ENCODE measurements around the gene DNAJB12.

The DNAJB12 gene

GRCh38 chr10:72379776-72380175 lies 25.1 kb upstream of the DNAJB12 start:
- no peak overlapping the region for H3K27ac ChIP-seq (ENCODE audit: insufficient read depth, low read depth, low read length, poor library complexity, severe bottlenecking)

DNA sequence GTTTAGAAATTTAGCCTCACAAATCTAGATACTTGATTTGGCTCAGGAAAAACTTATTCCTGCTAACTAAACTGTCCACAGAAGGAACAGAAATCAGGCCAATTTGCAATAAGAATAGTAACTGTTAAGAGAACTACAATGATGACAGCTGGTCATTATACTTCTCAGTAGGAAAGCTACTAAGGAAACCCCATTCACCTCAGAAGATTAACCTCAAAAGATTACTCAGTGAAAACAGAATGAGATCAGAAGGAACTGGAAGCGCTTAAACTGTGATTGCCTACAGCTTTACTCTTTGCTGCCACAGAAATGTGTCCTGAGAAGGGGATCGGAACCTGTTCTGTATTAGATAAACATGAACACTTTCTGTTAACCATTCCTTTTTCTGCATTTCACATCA lies 24.3 kb upstream of the DNAJB12 start:
- peaks cover 32% of the 10 kb centered on the region for H3K4me1 ChIP-seq (ENCODE audit: control insufficient read depth, insufficient read depth, low read length)
- H3K27ac ChIP-seq (ENCODE audit: insufficient read depth, low read depth, low read length, poor library complexity, severe bottlenecking): no peak overlapping the region
- H3K9me3 ChIP-seq (ENCODE audit: control insufficient read depth, low read length): no peaks in the 10 kb centered on the region
- H3K4me3 ChIP-seq (ENCODE audit: insufficient read depth, low read depth, low read length): no peak overlapping the region
- H3K36me3 ChIP-seq (ENCODE audit: control insufficient read depth, insufficient read depth, low read length): no peaks in the 10 kb centered on the region
- H3K27me3 ChIP-seq (ENCODE audit: control insufficient read depth, insufficient read depth, low read length, poor library complexity, severe bottlenecking): no peaks in the 10 kb centered on the region
- 47 to 58% methylated on average over 2 of the region's 2 CpGs for WGBS, 2 experiments

More at GRCh38 chr10:72379776-72380175, 25.1 kb upstream of the DNAJB12 start:
- Histone ChIP-seq H3K9me3 (ENCODE audit: control insufficient read depth, low read length) (no peaks in the 10 kb centered on the region), H3K27me3 (ENCODE audit: control insufficient read depth, insufficient read depth, low read length, poor library complexity, severe bottlenecking) (no peaks in the 10 kb centered on the region), H3K4me1 (ENCODE audit: control insufficient read depth, insufficient read depth, low read length) (peaks cover 32% of the 10 kb centered on the region), H3K36me3 (ENCODE audit: control insufficient read depth, insufficient read depth, low read length) (no peaks in the 10 kb centered on the region), H3K4me3 (ENCODE audit: insufficient read depth, low read depth, low read length) (no peak overlapping the region)
- WGBS, 2 experiments: 84 to 92% methylated on average over 2 of the region's 2 CpGs

- Histone ChIP-seq H3K36me3 (ENCODE audit: control insufficient read depth, insufficient read depth, low read length) (no peaks in the 10 kb centered on the region), H3K9me3 (ENCODE audit: control insufficient read depth, low read length) (no peaks in the 10 kb centered on the region), H3K27me3 (ENCODE audit: control insufficient read depth, insufficient read depth, low read length, poor library complexity, severe bottlenecking) (no peaks in the 10 kb centered on the region), H3K4me1 (ENCODE audit: control insufficient read depth, insufficient read depth, low read length) (peaks cover 19% of the 10 kb centered on the region), H3K27ac (ENCODE audit: insufficient read depth, low read depth, low read length, poor library complexity, severe bottlenecking) (no peak overlapping the region), H3K4me3 (ENCODE audit: insufficient read depth, low read depth, low read length) (no peak overlapping the region)
- WGBS, 2 experiments: 67 to 75% methylated on average over 5 of the region's 5 CpGs
Measured at GRCh38 chr10:72375585-72375984, 20.9 kb upstream of the DNAJB12 start.

GRCh38 chr10:72375173-72375572 lies 20.5 kb upstream of the DNAJB12 start:
- Histone ChIP-seq H3K36me3 (ENCODE audit: control insufficient read depth, insufficient read depth, low read length) (no peaks in the 10 kb centered on the region), H3K27ac (ENCODE audit: insufficient read depth, low read depth, low read length, poor library complexity, severe bottlenecking) (no peak overlapping the region), H3K27me3 (ENCODE audit: control insufficient read depth, insufficient read depth, low read length, poor library complexity, severe bottlenecking) (no peaks in the 10 kb centered on the region), H3K9me3 (ENCODE audit: control insufficient read depth, low read length) (no peaks in the 10 kb centered on the region), H3K4me3 (ENCODE audit: insufficient read depth, low read depth, low read length) (no peak overlapping the region), H3K4me1 (ENCODE audit: control insufficient read depth, insufficient read depth, low read length) (peaks cover 16% of the 10 kb centered on the region)
- WGBS, 2 experiments: 87 to 95% methylated on average over 3 of the region's 3 CpGs

GRCh38 chr10:72370201-72370722 lies 15.5 kb upstream of the DNAJB12 start:
- Histone ChIP-seq H3K27ac (ENCODE audit: insufficient read depth, low read depth, low read length, poor library complexity, severe bottlenecking) (no peak overlapping the region), H3K4me1 (ENCODE audit: control insufficient read depth, insufficient read depth, low read length) (peaks cover under 1% of the 10 kb centered on the region), H3K4me3 (ENCODE audit: insufficient read depth, low read depth, low read length) (no peak overlapping the region), H3K36me3 (ENCODE audit: control insufficient read depth, insufficient read depth, low read length) (no peaks in the 10 kb centered on the region), H3K27me3 (ENCODE audit: control insufficient read depth, insufficient read depth, low read length, poor library complexity, severe bottlenecking) (no peaks in the 10 kb centered on the region), H3K9me3 (ENCODE audit: control insufficient read depth, low read length) (no peaks in the 10 kb centered on the region)

GRCh38 chr10:72367301-72367960 lies 12.7 kb upstream of the DNAJB12 start:
- Histone ChIP-seq H3K36me3 (ENCODE audit: control insufficient read depth, insufficient read depth, low read length) (no peaks in the 10 kb centered on the region), H3K27me3 (ENCODE audit: control insufficient read depth, insufficient read depth, low read length, poor library complexity, severe bottlenecking) (no peaks in the 10 kb centered on the region), H3K27ac (ENCODE audit: insufficient read depth, low read depth, low read length, poor library complexity, severe bottlenecking) (no peak overlapping the region), H3K9me3 (ENCODE audit: control insufficient read depth, low read length) (no peaks in the 10 kb centered on the region), H3K4me1 (ENCODE audit: control insufficient read depth, insufficient read depth, low read length) (no peaks in the 10 kb centered on the region), H3K4me3 (ENCODE audit: insufficient read depth, low read depth, low read length) (no peak overlapping the region)
- 93 to 94% methylated on average over 4 of the region's 4 CpGs for WGBS, 2 experiments

- no peaks in the 10 kb centered on the region for H3K36me3 ChIP-seq (ENCODE audit: control insufficient read depth, insufficient read depth, low read length)
- no peak overlapping the region for H3K4me3 ChIP-seq (ENCODE audit: insufficient read depth, low read depth, low read length)
- H3K27ac ChIP-seq (ENCODE audit: insufficient read depth, low read depth, low read length, poor library complexity, severe bottlenecking): no peak overlapping the region
Measured at GRCh38 chr10:72365106-72365895, 10.6 kb upstream of the DNAJB12 start.

GRCh38 chr10:72364239-72364777 lies 9.6 kb upstream of the DNAJB12 start:
- WGBS, 2 experiments: 29 to 33% methylated on average over 12 of the region's 12 CpGs
- no peaks in the 10 kb centered on the region for H3K27me3 ChIP-seq (ENCODE audit: control insufficient read depth, insufficient read depth, low read length, poor library complexity, severe bottlenecking)
- H3K4me1 ChIP-seq (ENCODE audit: control insufficient read depth, insufficient read depth, low read length): no peaks in the 10 kb centered on the region
- H3K4me3 ChIP-seq (ENCODE audit: insufficient read depth, low read depth, low read length): no peak overlapping the region
- no peaks in the 10 kb centered on the region for H3K9me3 ChIP-seq (ENCODE audit: control insufficient read depth, low read length)
- no peak overlapping the region for H3K27ac ChIP-seq (ENCODE audit: insufficient read depth, low read depth, low read length, poor library complexity, severe bottlenecking)
- H3K36me3 ChIP-seq (ENCODE audit: control insufficient read depth, insufficient read depth, low read length): no peaks in the 10 kb centered on the region

More at GRCh38 chr10:72365106-72365895, 10.6 kb upstream of the DNAJB12 start:
- 94 to 96% methylated on average over 7 of the region's 7 CpGs for WGBS, 2 experiments
- no peaks in the 10 kb centered on the region for H3K4me1 ChIP-seq (ENCODE audit: control insufficient read depth, insufficient read depth, low read length)
- H3K27me3 ChIP-seq (ENCODE audit: control insufficient read depth, insufficient read depth, low read length, poor library complexity, severe bottlenecking): no peaks in the 10 kb centered on the region
- H3K9me3 ChIP-seq (ENCODE audit: control insufficient read depth, low read length): no peaks in the 10 kb centered on the region

- Histone ChIP-seq H3K27ac (ENCODE audit: insufficient read depth, low read depth, low read length, poor library complexity, severe bottlenecking) (no peak overlapping the region), H3K4me3 (ENCODE audit: insufficient read depth, low read depth, low read length) (no peak overlapping the region), H3K4me1 (ENCODE audit: control insufficient read depth, insufficient read depth, low read length) (peaks cover 11% of the 10 kb centered on the region), H3K27me3 (ENCODE audit: control insufficient read depth, insufficient read depth, low read length, poor library complexity, severe bottlenecking) (no peaks in the 10 kb centered on the region), H3K9me3 (ENCODE audit: control insufficient read depth, low read length) (no peaks in the 10 kb centered on the region), H3K36me3 (ENCODE audit: control insufficient read depth, insufficient read depth, low read length) (no peaks in the 10 kb centered on the region)
- WGBS, 2 experiments: 88 to 90% methylated on average over 4 of the region's 4 CpGs
Measured at GRCh38 chr10:72356987-72357386, 2.3 kb upstream of the DNAJB12 start.

- no peak overlapping the region for H3K4me3 ChIP-seq (ENCODE audit: insufficient read depth, low read depth, low read length)
- H3K9me3 ChIP-seq (ENCODE audit: control insufficient read depth, low read length): no peaks in the 10 kb centered on the region
- no peak overlapping the region for H3K27ac ChIP-seq (ENCODE audit: insufficient read depth, low read depth, low read length, poor library complexity, severe bottlenecking)
- H3K4me1 ChIP-seq (ENCODE audit: control insufficient read depth, insufficient read depth, low read length): peaks cover 11% of the 10 kb centered on the region
- no peaks in the 10 kb centered on the region for H3K36me3 ChIP-seq (ENCODE audit: control insufficient read depth, insufficient read depth, low read length)
- H3K27me3 ChIP-seq (ENCODE audit: control insufficient read depth, insufficient read depth, low read length, poor library complexity, severe bottlenecking): no peaks in the 10 kb centered on the region
- 96 to 97% methylated on average over 6 of the region's 6 CpGs for WGBS, 2 experiments
Measured at GRCh38 chr10:72356115-72356514, 1.4 kb upstream of the DNAJB12 start.
